ENCODE results near the gene ZNF708.

- TF ChIP-seq EZH2 (IDR thresholded peaks at IDR 0.05; ENCODE audit: low read depth, low read length, severe bottlenecking) (no peak), RFX5 (IDR thresholded peaks at IDR 0.05; ENCODE audit: borderline replicate concordance, low read depth, low read length) (no peak), POLR2A (IDR thresholded peaks at IDR 0.05; ENCODE audit: control extremely low read depth in 1 of 2, low read depth in 2 of 2, low read length in 2 of 2) (no peak), POLR2AphosphoS5 (IDR thresholded peaks at IDR 0.05; ENCODE audit: low read depth, low read length) (no peak), CTCF (IDR thresholded peaks at IDR 0.05; ENCODE audit: control extremely low read depth in 1 of 3, insufficient read depth in 1 of 3, low read depth in 1 of 3, low read length in 3 of 3) (no peak), CTBP2 (IDR thresholded peaks at IDR 0.05; ENCODE audit: borderline replicate concordance, insufficient read depth, insufficient read length, low read length) (no peak), CEBPB (IDR thresholded peaks at IDR 0.05; ENCODE audit: low read depth, low read length) (no peak), EP300 (IDR thresholded peaks at IDR 0.05; ENCODE audit: borderline replicate concordance in 1 of 2, low read depth in 2 of 2, low read length in 2 of 2) (no peak), HDAC2 (IDR thresholded peaks at IDR 0.05; ENCODE audit: borderline replicate concordance in 1 of 2, low read depth in 2 of 2, low read length in 2 of 2) (no peak), TBP (IDR thresholded peaks at IDR 0.05; ENCODE audit: low read depth, low read length) (no peak), JUN (IDR thresholded peaks at IDR 0.05; ENCODE audit: low read depth, low read length) (no peak)
- TF ChIP-seq, protein P1, sequence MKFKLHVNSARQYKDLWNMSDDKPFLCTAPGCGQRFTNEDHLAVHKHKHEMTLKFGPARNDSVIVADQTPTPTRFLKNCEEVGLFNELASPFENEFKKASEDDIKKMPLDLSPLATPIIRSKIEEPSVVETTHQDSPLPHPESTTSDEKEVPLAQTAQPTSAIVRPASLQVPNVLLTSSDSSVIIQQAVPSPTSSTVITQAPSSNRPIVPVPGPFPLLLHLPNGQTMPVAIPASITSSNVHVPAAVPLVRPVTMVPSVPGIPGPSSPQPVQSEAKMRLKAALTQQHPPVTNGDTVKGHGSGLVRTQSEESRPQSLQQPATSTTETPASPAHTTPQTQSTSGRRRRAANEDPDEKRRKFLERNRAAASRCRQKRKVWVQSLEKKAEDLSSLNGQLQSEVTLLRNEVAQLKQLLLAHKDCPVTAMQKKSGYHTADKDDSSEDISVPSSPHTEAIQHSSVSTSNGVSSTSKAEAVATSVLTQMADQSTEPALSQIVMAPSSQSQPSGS (IDR thresholded peaks at IDR 0.05; ENCODE audit: low read length): no peak
Measured at GRCh38 chr19:21308773-21309172, 20.4 kb downstream of the ZNF708 start.
